Upper lobe of left lung (tissue), 6 donors: Measurements from ENCODE around the gene SORBS1. TPM values are rescaled to one million over a fixed set of nuclear protein-coding genes. Genes with fewer than 3 reads are reported as not detected.

ENCODE experiments used
- ATAC-seq, 2 donors: fragments of 200-7000 bp; cut with Tn5 transposase; one replicate each; pipeline ENCODE4 v1.9.1; 2022; ENCODE audit warnings: mild to moderate bottlenecking in 2 of 2, moderate library complexity in 2 of 2; ENCODE audit not compliant: low FRiP score in 2 of 2
- DNase-seq, 2 donors: peaks; one replicate each; pipeline ENCODE4 v3.0.0-alpha.2; 2019 to 2020
- H3K27ac ChIP-seq, 4 donors: fragments of 200-600 bp; sonication (generic); one replicate each; pipeline ENCODE4 v1.5.1; 2016 to 2019
- H3K27me3 ChIP-seq, 4 donors: fragments of 200-600 bp; sonication (generic); one replicate each; pipeline ENCODE4 v1.5.1; 2017 to 2019
- H3K36me3 ChIP-seq, 4 donors: fragments of 200-600 bp; sonication (generic); one replicate each; pipeline ENCODE4 v1.5.1; 2016 to 2019
- H3K4me1 ChIP-seq, 4 donors: fragments of 200-600 bp; sonication (generic); one replicate each; pipeline ENCODE4 v1.5.1; 2018 to 2019
- H3K4me3 ChIP-seq, 4 donors: fragments of 200-600 bp; sonication (generic); one replicate each; pipeline ENCODE4 v1.5.1; 2017 to 2019; ENCODE audit warnings: mild to moderate bottlenecking in 2 of 4, moderate library complexity in 1 of 4
- H3K9me3 ChIP-seq, 4 donors: fragments of 200-600 bp; sonication (generic); one replicate each; pipeline ENCODE4 v1.5.1; 2018 to 2019
- EP300 ChIP-seq, 4 donors: sonication (generic); formaldehyde crosslinking; IDR thresholded peaks; one replicate each; pipeline ENCODE4 v1.5.1; 2017; ENCODE audit warnings: antibody characterized with exemption in 4 of 4, control low read depth in 2 of 4
- POLR2A ChIP-seq, 4 donors: fragments of 450-650 bp; IDR thresholded peaks; one replicate each; pipeline ENCODE4 v1.5.1; 2016 to 2017; ENCODE audit warnings: antibody characterized with exemption in 4 of 4, mild to moderate bottlenecking in 2 of 4
- POLR2AphosphoS5 ChIP-seq, 2 donors: sonication (generic); formaldehyde crosslinking; IDR thresholded peaks; one replicate each; pipeline ENCODE4 v1.5.1; 2017; ENCODE audit warnings: antibody characterized with exemption in 2 of 2
- WGBS, 2 donors: methylation state at CpG; one replicate each; pipeline ENCODE4 v1.1.5; 2017 to 2018; 5-methylcytosine and 5-hydroxymethylcytosine counted together
- total RNA-seq, 6 donors: library from RNA; depleted of rRNA in 4 of 6; stranded (reverse); fragments of >200 nt in 4 of 6; gene quantifications; one replicate each; pipeline versions ENCODE4 v1.1.0 to v1.2.1, GENCODE V29; 2016 to 2021
- TF ChIP-seq, protein P1 (sequence below), 6 experiments: fragments of 450-650 bp in 4 of 6; fragments of 200-600 bp in 2 of 6; sonication (generic) in 2 of 6; IDR thresholded peaks; one replicate each; pipeline ENCODE4 v1.5.1; 2016 to 2019; ENCODE audit warnings: antibody characterized with exemption in 6 of 6
- donor health status: DM: no; HTN: no; CAD: no; lungs with moderate emphysema.
- donor health status: DM: no; HTN: yes; CAD: no; lungs with severe emphysema.

Gene SORBS1
- total RNA-seq, 6 donors from 2014 or later, result 45.8 to 116 (median 71.7) TPM

DNA sequence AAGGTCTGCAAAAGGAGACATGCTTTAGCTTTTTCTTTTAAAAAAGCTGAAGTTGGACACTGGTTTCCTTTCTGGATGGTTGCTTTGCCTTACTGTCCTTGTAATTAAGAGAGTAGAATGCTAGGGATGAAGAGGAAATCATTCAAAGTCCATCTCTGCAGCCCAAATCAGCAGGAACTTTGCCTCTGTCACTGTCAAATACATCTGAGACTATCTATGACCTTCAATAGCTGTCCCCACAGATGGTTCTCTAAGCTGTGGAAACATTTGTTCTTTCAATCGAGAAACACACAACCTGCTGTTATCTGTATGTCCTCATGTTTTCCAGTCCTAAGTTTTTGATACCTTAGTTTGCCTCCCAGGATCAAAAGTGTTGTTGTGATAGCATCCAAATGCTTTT lies 117.5 kb downstream of the SORBS1 start:
- WGBS, 2 donors, result 74 to 91% methylated on average over 1 of the region's 1 CpG
- TF ChIP-seq EP300 (IDR thresholded peaks at IDR 0.05), result no peak
- no peak for TF ChIP-seq POLR2A (IDR thresholded peaks at IDR 0.05)
- ATAC-seq (no peak), DNase-seq (no peak)
- peaks cover 31 to 46% (median 37%) of the 10 kb centered on the region in 4 donors for H3K4me1 ChIP-seq
- H3K27me3 ChIP-seq, result no peaks in the 10 kb centered on the region
- no peaks in the 10 kb centered on the region for H3K36me3 ChIP-seq
- no peak overlapping the region for H3K4me3 ChIP-seq
- no peaks in the 10 kb centered on the region for H3K9me3 ChIP-seq
- no peak overlapping the region for H3K27ac ChIP-seq

DNA sequence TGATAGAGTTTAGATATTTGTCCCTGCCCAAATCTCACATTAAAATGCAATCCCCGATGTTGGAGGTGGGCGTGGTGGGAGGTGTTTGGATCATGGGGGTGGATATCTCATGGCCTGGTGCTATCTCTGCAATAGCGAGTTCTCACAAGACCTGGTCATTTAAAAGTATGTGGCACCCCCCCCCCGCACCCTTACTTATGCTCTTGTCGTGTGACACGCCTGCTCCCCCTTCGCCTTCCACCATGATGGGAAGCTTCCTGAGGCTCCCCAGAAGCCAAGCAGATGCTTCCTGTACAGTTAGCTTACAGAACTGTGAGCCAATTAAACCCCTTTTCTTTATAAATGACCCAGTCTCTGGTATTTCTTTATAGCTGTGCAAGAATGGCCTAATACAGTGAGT lies 118.8 kb downstream of the SORBS1 start:
- WGBS, 2 donors, result 91 to 97% methylated on average over 6 to 7 of the region's 7 CpGs
- no peak overlapping the region for H3K27ac ChIP-seq
- no peaks in the 10 kb centered on the region for H3K27me3 ChIP-seq

DNA sequence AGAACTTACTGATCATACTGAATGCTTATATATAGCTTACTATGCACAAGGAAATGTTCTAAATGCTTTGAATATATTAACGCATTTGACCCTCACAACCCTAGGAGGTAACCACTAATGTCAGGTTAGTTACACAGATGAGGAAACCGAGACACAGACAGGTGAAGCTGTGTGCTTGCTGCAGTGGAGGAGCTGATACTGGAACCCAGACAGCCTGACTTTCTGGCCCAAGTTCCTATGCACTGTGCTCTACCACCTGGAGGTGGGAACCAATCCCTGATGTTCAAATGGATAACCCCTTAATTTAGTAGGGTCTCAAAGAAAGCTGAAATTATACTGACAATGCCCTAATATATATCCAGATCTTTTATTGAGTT lies 119.6 kb downstream of the SORBS1 start:
- Histone ChIP-seq H3K4me1 (peaks cover 15 to 27% (median 21%) of the 10 kb centered on the region in 4 donors), H3K9me3 (no peaks in the 10 kb centered on the region), H3K4me3 (no peak overlapping the region), H3K27ac (no peak overlapping the region), H3K36me3 (peaks cover 0 to 10% (median 0%) of the 10 kb centered on the region in 4 donors), H3K27me3 (no peaks in the 10 kb centered on the region)
- TF ChIP-seq, protein P1, sequence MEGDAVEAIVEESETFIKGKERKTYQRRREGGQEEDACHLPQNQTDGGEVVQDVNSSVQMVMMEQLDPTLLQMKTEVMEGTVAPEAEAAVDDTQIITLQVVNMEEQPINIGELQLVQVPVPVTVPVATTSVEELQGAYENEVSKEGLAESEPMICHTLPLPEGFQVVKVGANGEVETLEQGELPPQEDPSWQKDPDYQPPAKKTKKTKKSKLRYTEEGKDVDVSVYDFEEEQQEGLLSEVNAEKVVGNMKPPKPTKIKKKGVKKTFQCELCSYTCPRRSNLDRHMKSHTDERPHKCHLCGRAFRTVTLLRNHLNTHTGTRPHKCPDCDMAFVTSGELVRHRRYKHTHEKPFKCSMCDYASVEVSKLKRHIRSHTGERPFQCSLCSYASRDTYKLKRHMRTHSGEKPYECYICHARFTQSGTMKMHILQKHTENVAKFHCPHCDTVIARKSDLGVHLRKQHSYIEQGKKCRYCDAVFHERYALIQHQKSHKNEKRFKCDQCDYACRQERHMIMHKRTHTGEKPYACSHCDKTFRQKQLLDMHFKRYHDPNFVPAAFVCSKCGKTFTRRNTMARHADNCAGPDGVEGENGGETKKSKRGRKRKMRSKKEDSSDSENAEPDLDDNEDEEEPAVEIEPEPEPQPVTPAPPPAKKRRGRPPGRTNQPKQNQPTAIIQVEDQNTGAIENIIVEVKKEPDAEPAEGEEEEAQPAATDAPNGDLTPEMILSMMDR (IDR thresholded peaks at IDR 0.05), result no peak
- TF ChIP-seq POLR2AphosphoS5 (IDR thresholded peaks at IDR 0.05), result no peak
- no peak for TF ChIP-seq EP300 (IDR thresholded peaks at IDR 0.05)
- TF ChIP-seq POLR2A (IDR thresholded peaks at IDR 0.05), result no peak
- no peak for ATAC-seq
- WGBS, 2 donors, result 84 to 87% methylated on average over 2 of the region's 2 CpGs
- DNase-seq, result no peak

More for the DNA sequence above, 118.8 kb downstream of the SORBS1 start:
- DNase-seq, result no peak
- TF ChIP-seq POLR2A (IDR thresholded peaks at IDR 0.05) (no peak), EP300 (IDR thresholded peaks at IDR 0.05) (no peak), POLR2AphosphoS5 (IDR thresholded peaks at IDR 0.05) (no peak)
- TF ChIP-seq, protein P1 (IDR thresholded peaks at IDR 0.05), result no peak
- H3K4me3 ChIP-seq, result no peak overlapping the region
- ATAC-seq, result no peak
- no peaks in the 10 kb centered on the region for H3K9me3 ChIP-seq
- peaks cover 0 to 2% (median 0%) of the 10 kb centered on the region in 4 donors for H3K36me3 ChIP-seq
- H3K4me1 ChIP-seq, result peaks cover 21 to 35% (median 29%) of the 10 kb centered on the region in 4 donors

DNA sequence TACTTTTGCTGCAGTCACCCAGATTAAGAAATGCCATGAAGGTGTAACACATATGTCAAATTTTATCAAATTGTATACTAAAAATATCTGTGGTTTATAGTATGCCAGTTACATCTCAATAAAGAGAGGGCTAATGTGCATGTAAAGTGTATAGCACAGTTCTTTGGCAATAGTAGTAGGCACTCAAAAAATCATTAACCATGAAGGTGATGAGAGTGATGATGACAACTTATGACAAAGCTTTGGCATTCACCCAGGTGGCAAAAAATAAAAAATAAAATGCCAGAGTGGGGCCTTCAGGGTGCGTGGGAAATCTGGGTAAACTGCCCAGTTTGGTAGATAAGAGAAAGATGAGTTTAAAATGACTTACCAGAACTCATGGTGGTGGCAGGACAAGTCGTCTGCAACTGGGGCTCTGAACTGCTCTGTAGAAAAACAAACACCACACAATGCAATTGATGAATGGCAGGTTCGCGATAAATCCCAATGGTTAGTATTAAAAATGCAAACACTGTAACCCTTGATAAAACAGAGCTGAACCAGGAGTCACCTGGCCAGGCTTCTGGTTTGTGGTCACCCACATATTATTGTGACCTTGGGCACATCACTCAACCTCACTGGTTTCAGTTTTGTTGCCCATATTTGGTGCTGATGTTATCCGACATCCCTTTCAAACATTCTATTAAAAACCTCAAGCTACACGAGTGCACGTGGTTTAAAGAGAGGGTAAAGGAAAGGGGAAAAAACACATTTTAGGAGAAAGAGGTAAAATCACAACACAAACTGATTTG lies 120.2 kb downstream of the SORBS1 start:
- H3K4me1 ChIP-seq, result peaks cover 13 to 24% (median 17%) of the 10 kb centered on the region in 4 donors
- no peak for DNase-seq
- H3K4me3 ChIP-seq, result no peak overlapping the region
- H3K36me3 ChIP-seq, result peaks cover 0 to 16% (median 0%) of the 10 kb centered on the region in 4 donors
- H3K9me3 ChIP-seq, result no peaks in the 10 kb centered on the region
- TF ChIP-seq, protein P1 (IDR thresholded peaks at IDR 0.05), result no peak
- no peak for TF ChIP-seq EP300 (IDR thresholded peaks at IDR 0.05)
- TF ChIP-seq POLR2AphosphoS5 (IDR thresholded peaks at IDR 0.05), result no peak
- no peak for TF ChIP-seq POLR2A (IDR thresholded peaks at IDR 0.05)
- ATAC-seq, result no peak
- 73 to 76% methylated on average over 7 of the region's 7 CpGs for WGBS, 2 donors
- no peaks in the 10 kb centered on the region for H3K27me3 ChIP-seq
- H3K27ac ChIP-seq, result no peak overlapping the region

DNA sequence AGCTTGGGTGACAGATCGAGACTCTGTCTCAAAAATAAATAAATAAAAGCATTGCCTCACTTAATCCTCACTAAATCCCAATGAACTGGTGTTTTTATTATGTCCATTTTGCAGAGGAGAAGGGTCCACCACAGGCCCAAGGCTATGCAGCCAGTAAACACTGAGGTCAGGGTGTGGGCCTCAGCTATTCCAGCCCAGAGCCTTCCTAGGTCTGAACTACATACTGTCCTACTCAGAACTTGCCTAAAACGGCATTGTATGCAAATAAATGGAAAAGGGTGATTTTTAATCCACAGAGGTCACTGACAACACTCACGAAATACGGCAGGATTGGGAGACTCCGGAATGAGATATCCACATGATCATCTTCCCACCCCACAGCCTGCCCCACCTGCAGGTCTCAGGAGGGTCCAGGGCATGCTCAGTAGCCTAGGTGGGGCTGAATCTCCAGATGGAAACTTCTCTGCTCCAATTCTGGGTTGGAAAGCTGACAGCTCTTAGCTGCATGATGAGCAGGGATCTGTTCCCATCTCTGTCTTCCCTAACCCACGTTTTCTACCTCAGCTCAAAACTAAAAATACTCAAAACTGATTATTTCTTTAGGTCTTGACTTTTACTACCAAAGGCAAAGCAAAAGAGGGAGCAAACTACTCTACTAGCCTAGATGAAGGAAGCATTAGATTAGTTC lies 121.0 kb downstream of the SORBS1 start:
- H3K27me3 ChIP-seq, result no peaks in the 10 kb centered on the region
- no peak overlapping the region for H3K27ac ChIP-seq
- peaks cover 0 to 22% (median 1%) of the 10 kb centered on the region in 4 donors for H3K36me3 ChIP-seq
- no peaks in the 10 kb centered on the region for H3K9me3 ChIP-seq
- H3K4me1 ChIP-seq, result peaks cover 11 to 24% (median 15%) of the 10 kb centered on the region in 4 donors
- no peak for ATAC-seq
- no peak for TF ChIP-seq POLR2AphosphoS5 (IDR thresholded peaks at IDR 0.05)
- TF ChIP-seq POLR2A (IDR thresholded peaks at IDR 0.05), result no peak
- no peak for TF ChIP-seq EP300 (IDR thresholded peaks at IDR 0.05)
- TF ChIP-seq, protein P1 (IDR thresholded peaks at IDR 0.05), result no peak
- no peak for DNase-seq
- 76 to 81% methylated on average over 6 of the region's 6 CpGs for WGBS, 2 donors
- H3K4me3 ChIP-seq, result no peak overlapping the region
